Activated B cell treated with CpG ODN at 0.5 μM for 24 hours (primary cell): ENCODE measurements around the gene RGS17. TPM values are rescaled to one million over a fixed set of nuclear protein-coding genes. Genes with fewer than 3 reads are reported as not detected.

Experiments used
- ATAC-seq: fragments of 200-7000 bp; cut with Tn5 transposase; one replicate; pipeline ENCODE4 v1.10.0; 2021; ENCODE audit warnings: low read depth, mild to moderate bottlenecking, moderate library complexity
- CTCF ChIA-PET: fragments of 350-600 bp; sonication (Branson Sonifier 250); formaldehyde crosslinking; loops from one replicate; lab custom pipeline; 2021; ENCODE audit warnings: antibody characterized with exemption; lab: Charles Lee
- POLR2A ChIA-PET: fragments of 350-600 bp; sonication (Branson Sonifier 250); formaldehyde crosslinking; loops from one replicate; lab custom pipeline; 2021; ENCODE audit warnings: antibody characterized with exemption; lab: Charles Lee
- DNase-seq: peaks from one replicate; pipeline ENCODE4 v3.0.0; 2022
- H3K27ac Mint-ChIP-seq: one replicate; pipeline ENCODE4 v1.8.0; 2020; ENCODE audit warnings: mixed read lengths
- H3K27me3 Mint-ChIP-seq: one replicate; pipeline ENCODE4 v1.8.0; 2021; ENCODE audit warnings: mixed read lengths
- H3K36me3 Mint-ChIP-seq: one replicate; pipeline ENCODE4 v1.8.0; 2021; ENCODE audit warnings: low read depth, mixed read lengths
- H3K4me1 Mint-ChIP-seq: one replicate; pipeline ENCODE4 v1.8.0; 2021; ENCODE audit warnings: mixed read lengths
- H3K4me3 Mint-ChIP-seq: one replicate; pipeline ENCODE4 v1.8.0; 2020; ENCODE audit warnings: mild to moderate bottlenecking, mixed read lengths
- H3K9me3 Mint-ChIP-seq: one replicate; pipeline ENCODE4 v1.8.0; 2020; ENCODE audit warnings: mixed read lengths
- CTCF ChIP-seq: fragments of 200-600 bp; IDR thresholded peaks from one replicate; pipeline ENCODE4 v1.8.0; 2022; ENCODE audit warnings: antibody characterized with exemption, mild to moderate bottlenecking
- intact Hi-C: fragments of 100-400 bp; cut with micrococcal nuclease; formaldehyde crosslinking; loops from one replicate; pipeline ENCODE4 v1.15.1; 2024
- total RNA-seq: library from RNA; stranded (reverse); gene quantifications from 2 replicates; pipeline ENCODE4 v1.2.3, GENCODE V29; 2022

RGS17 gene
- total RNA-seq, 1 donor from 2014 or later = not detected

GRCh38 chr6:153073841-153074240 lies 57.2 kb downstream of the RGS17 start:
- H3K4me1 Mint-ChIP-seq = no peaks in the 10 kb centered on the region
- no peaks in the 10 kb centered on the region for H3K36me3 Mint-ChIP-seq
- intact Hi-C loops = no loop called here
- H3K4me3 Mint-ChIP-seq = no peak overlapping the region
- no peak overlapping the region for H3K27ac Mint-ChIP-seq
- ATAC-seq = no peak
- no peaks in the 10 kb centered on the region for H3K9me3 Mint-ChIP-seq
- TF ChIP-seq CTCF = no peak
- peaks cover 7% of the 10 kb centered on the region for H3K27me3 Mint-ChIP-seq
- CTCF ChIA-PET = no interaction called here
- DNase-seq = no peak
- POLR2A ChIA-PET = no interaction called here

DNA sequence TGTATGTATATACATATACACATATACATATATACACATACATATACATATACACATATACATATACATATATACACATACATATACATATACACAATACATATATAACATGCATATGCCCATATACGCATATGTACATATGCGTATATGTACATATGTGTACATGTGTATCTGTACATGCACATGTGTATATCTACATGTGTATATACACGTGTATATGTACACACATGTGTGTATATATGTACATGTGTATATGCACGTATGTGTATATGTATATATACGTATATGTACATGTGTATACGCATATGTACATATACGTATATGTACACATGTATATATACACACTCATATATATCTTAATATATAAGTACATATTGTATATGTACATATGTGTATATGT lies 60.3 kb downstream of the RGS17 start:
- H3K4me1 Mint-ChIP-seq = no peaks in the 10 kb centered on the region
- DNase-seq (no peak), ATAC-seq (no peak)
- no peak for TF ChIP-seq CTCF
- intact Hi-C loops = no loop called here
- H3K27me3 Mint-ChIP-seq = peaks cover 3% of the 10 kb centered on the region
- H3K4me3 Mint-ChIP-seq = no peak overlapping the region
- CTCF ChIA-PET = no interaction called here
- no peak overlapping the region for H3K27ac Mint-ChIP-seq
- POLR2A ChIA-PET = no interaction called here
- no peaks in the 10 kb centered on the region for H3K36me3 Mint-ChIP-seq
- peaks cover 4% of the 10 kb centered on the region for H3K9me3 Mint-ChIP-seq

- no peak overlapping the region for H3K27ac Mint-ChIP-seq
- no peak for DNase-seq
- CTCF ChIA-PET = no interaction called here
- H3K9me3 Mint-ChIP-seq = peaks cover 4% of the 10 kb centered on the region
- intact Hi-C loops = no loop called here
- no peaks in the 10 kb centered on the region for H3K27me3 Mint-ChIP-seq
- no peaks in the 10 kb centered on the region for H3K4me1 Mint-ChIP-seq
- H3K36me3 Mint-ChIP-seq = no peaks in the 10 kb centered on the region
- no peak for ATAC-seq
- H3K4me3 Mint-ChIP-seq = no peak overlapping the region
- POLR2A ChIA-PET = no interaction called here
- TF ChIP-seq CTCF = no peak
These were observed 61.2 kb downstream of the RGS17 start for GRCh38 chr6:153069897-153070296.

GRCh38 chr6:153065222-153065621 lies 65.9 kb downstream of the RGS17 start:
- Mint-ChIP-seq H3K36me3 (no peaks in the 10 kb centered on the region), H3K9me3 (peaks cover 13% of the 10 kb centered on the region), H3K27me3 (peaks cover 3% of the 10 kb centered on the region), H3K27ac (no peak overlapping the region), H3K4me1 (no peaks in the 10 kb centered on the region), H3K4me3 (no peak overlapping the region)
- no peak for TF ChIP-seq CTCF
- intact Hi-C loops = no loop called here
- no peak for DNase-seq
- CTCF ChIA-PET = no interaction called here
- POLR2A ChIA-PET = no interaction called here
- ATAC-seq = no peak

- intact Hi-C loops = no loop called here
- no peak overlapping the region for H3K27ac Mint-ChIP-seq
- H3K4me1 Mint-ChIP-seq = no peaks in the 10 kb centered on the region
- peaks cover 13% of the 10 kb centered on the region for H3K9me3 Mint-ChIP-seq
- CTCF ChIA-PET = no interaction called here
- H3K36me3 Mint-ChIP-seq = no peaks in the 10 kb centered on the region
- no peak for TF ChIP-seq CTCF
- POLR2A ChIA-PET = no interaction called here
- H3K4me3 Mint-ChIP-seq = no peak overlapping the region
- peaks cover 3% of the 10 kb centered on the region for H3K27me3 Mint-ChIP-seq
- no peak for DNase-seq
- no peak for ATAC-seq
These were observed 67.1 kb downstream of the RGS17 start for GRCh38 chr6:153063936-153064335.
